B cell (primary cell): ENCODE measurements around the gene IFNAR2. TPM values are rescaled to one million over a fixed set of nuclear protein-coding genes. Genes with fewer than 3 reads are reported as not detected.

ENCODE experiments used
- ATAC-seq: fragments of 200-7000 bp; cut with Tn5 transposase; one replicate; pipeline ENCODE4 v1.10.0; 2021; ENCODE audit warnings: low read depth, mild to moderate bottlenecking, moderate number of reproducible peaks, moderate library complexity
- CTCF ChIA-PET: fragments of 350-600 bp; sonication (Branson Sonifier 250); formaldehyde crosslinking; loops from one replicate; lab custom pipeline; 2021; ENCODE audit warnings: antibody characterized with exemption, inconsistent platforms; lab: Charles Lee
- POLR2A ChIA-PET: fragments of 350-600 bp; sonication (Branson Sonifier 250); formaldehyde crosslinking; loops from one replicate; lab custom pipeline; 2021; ENCODE audit warnings: antibody characterized with exemption; lab: Charles Lee
- DNase-seq: peaks from one replicate; pipeline ENCODE4 v3.0.0; 2013
- H2AFZ ChIP-seq: 2 replicates; pipeline ENCODE4 v1.6.1; 2012; ENCODE audit warnings: mild to moderate bottlenecking, low read depth, low read length; ENCODE audit not compliant: insufficient read depth, poor library complexity, severe bottlenecking
- H3K27ac ChIP-seq, 2 donors: 1 replicate in 1 of 2; 2 replicates in 1 of 2; pipeline ENCODE4 v1.5.1; 2012 to 2013; ENCODE audit warnings: low read length in 2 of 2, mild to moderate bottlenecking in 2 of 2, moderate library complexity in 1 of 2
- H3K27me3 ChIP-seq, 4 experiments: fragments of 200-600 bp in 1 of 4; sonication (generic) in 1 of 4; replicated peaks in 1 of 4; 1 replicate in 2 of 4; 2 replicates in 2 of 4; pipeline versions ENCODE4 v1.6.1 to v1.7.0; 2013 to 2016; ENCODE audit warnings: low read length in 3 of 4, mild to moderate bottlenecking in 2 of 4, mixed read lengths in 1 of 4, moderate library complexity in 1 of 4; ENCODE audit not compliant: insufficient read depth in 4 of 4, control insufficient read depth in 3 of 4; ENCODE audit errors: control extremely low read depth in 1 of 4
- H3K36me3 ChIP-seq, 2 experiments: replicated peaks in 1 of 2; 1 replicate in 1 of 2; 2 replicates in 1 of 2; pipeline versions ENCODE4 v1.6.1 to v1.7.1; 2013; ENCODE audit warnings: low read length in 1 of 2; ENCODE audit not compliant: insufficient read depth in 2 of 2, control insufficient read depth in 1 of 2; ENCODE audit errors: control extremely low read depth in 1 of 2, extremely low read depth in 1 of 2
- H3K4me1 ChIP-seq, 2 donors: fragments of 200-600 bp in 1 of 2; sonication (generic) in 1 of 2; 1 replicate in 1 of 2; 2 replicates in 1 of 2; pipeline versions ENCODE4 v1.5.1 to v1.6.1; 2013 to 2017; ENCODE audit warnings: low read length in 2 of 2; ENCODE audit not compliant: control insufficient read depth in 2 of 2, insufficient read depth in 2 of 2
- H3K4me2 ChIP-seq: replicated peaks from 2 replicates; pipeline ENCODE3; 2012; ENCODE audit warnings: mild to moderate bottlenecking, low read depth, low read length; ENCODE audit not compliant: poor library complexity, severe bottlenecking
- H3K4me3 ChIP-seq, 5 experiments: fragments of 200-600 bp in 1 of 5; sonication (generic) in 1 of 5; 1 replicate in 3 of 5; 2 replicates in 2 of 5; pipeline versions ENCODE4 v1.5.1 to v1.7.0; 2011 to 2016; ENCODE audit warnings: low read length in 4 of 5, mild to moderate bottlenecking in 4 of 5, low read depth in 2 of 5, control low read depth in 1 of 5, moderate library complexity in 1 of 5; ENCODE audit not compliant: insufficient read depth in 1 of 5; ENCODE audit errors: control extremely low read depth in 1 of 5, extremely low read depth in 1 of 5
- H3K79me2 ChIP-seq: fragments of 200-600 bp; sonication (generic); one replicate; pipeline ENCODE4 v1.6.0; 2016; ENCODE audit warnings: low read length; ENCODE audit not compliant: control insufficient read depth, insufficient read depth
- H3K9ac ChIP-seq: fragments of 200-600 bp; sonication (generic); 2 replicates; pipeline ENCODE4 v1.6.1; 2017; ENCODE audit warnings: mild to moderate bottlenecking, low read length, moderate library complexity
- H3K9me3 ChIP-seq, 3 donors: one replicate each; pipeline versions ENCODE4 v1.6.1 to v1.7.1; 2013; ENCODE audit warnings: low read length in 2 of 3; ENCODE audit not compliant: control insufficient read depth in 2 of 3, insufficient read depth in 1 of 3; ENCODE audit errors: control extremely low read depth in 1 of 3
- H4K20me1 ChIP-seq: 2 replicates; pipeline ENCODE4 v1.6.0; 2012; ENCODE audit warnings: mild to moderate bottlenecking, low read length; ENCODE audit not compliant: insufficient read depth, control insufficient read depth, poor library complexity, severe bottlenecking
- H3K27ac Mint-ChIP-seq: one replicate; pipeline ENCODE4 v1.8.0; 2021; ENCODE audit warnings: mixed read lengths
- H3K27me3 Mint-ChIP-seq: one replicate; pipeline ENCODE4 v1.8.0; 2021; ENCODE audit warnings: mixed read lengths
- H3K4me1 Mint-ChIP-seq: one replicate; pipeline ENCODE4 v1.8.0; 2021; ENCODE audit warnings: mixed read lengths
- H3K4me3 Mint-ChIP-seq: one replicate; pipeline ENCODE4 v1.8.0; 2021; ENCODE audit warnings: mixed read lengths
- H3K9me3 Mint-ChIP-seq: one replicate; pipeline ENCODE4 v1.8.0; 2022; ENCODE audit warnings: mixed read lengths; ENCODE audit not compliant: insufficient read depth
- CTCF ChIP-seq: fragments of 200-600 bp; IDR thresholded peaks from one replicate; pipeline ENCODE4 v1.8.0; 2022; ENCODE audit warnings: antibody characterized with exemption, mild to moderate bottlenecking
- EZH2 ChIP-seq: IDR thresholded peaks from 2 replicates; pipeline ENCODE4 v1.6.1; 2012; ENCODE audit warnings: borderline replicate concordance, low read depth, mild to moderate bottlenecking, moderate library complexity, low read length; ENCODE audit not compliant: insufficient read depth, poor library complexity, severe bottlenecking
- WGBS: methylation state at CpG from one replicate; pipeline ENCODE4 v1.1.5; 2013; ENCODE audit warnings: missing lambda C conversion rate; ENCODE audit not compliant: insufficient coverage; 5-methylcytosine and 5-hydroxymethylcytosine counted together
- intact Hi-C: fragments of 100-400 bp; cut with micrococcal nuclease; formaldehyde crosslinking; loops from one replicate; pipeline ENCODE4 v1.10.0; 2022
- polyA plus RNA-seq: library from polyadenylated mRNA; depleted of rRNA; stranded (reverse); fragments of >200 nt; gene quantifications from 2 replicates; pipeline ENCODE4 v1.2.3, GENCODE V29; 2012
- total RNA-seq, 2 donors: library from RNA; stranded (reverse); fragments of 120-200 nt in 1 of 2; gene quantifications; 1 replicate in 1 of 2; 2 replicates in 1 of 2; pipeline versions ENCODE4 v1.2.3 to v1.2.4, GENCODE V29; 2013 to 2022

IFNAR2 gene
- total and polyA plus RNA-seq, 2 donors (not counting 1 experiment from before 2014, with no cell fraction given), result 33.0 to 45.0 TPM

- Mint-ChIP-seq H3K4me1 (peaks cover 55% of the 10 kb centered on the region), H3K27me3 (no peaks in the 10 kb centered on the region), H3K4me3 (peak overlapping the region; percentile 91), H3K9me3 (no peaks in the 10 kb centered on the region), H3K27ac (peak overlapping the region; percentile 92)
- H3K27me3 ChIP-seq, result no peaks in the 10 kb centered on the region
- peak overlapping the region; percentile 80 for H2AFZ ChIP-seq
- peak overlapping the region; percentile 83 for H3K4me2 ChIP-seq
- H3K36me3 ChIP-seq, result peaks cover 7 to 25% of the 10 kb centered on the region in 2 experiments
- intact Hi-C loops, result loop anchor here (1.0 to 5.0 kb wide), 7 partner anchors 31 to 538 kb away; partner anchors contain the start of genes IFNAR2 and SYNJ1
- H3K79me2 ChIP-seq, result peaks cover 51% of the 10 kb centered on the region
- H3K9me3 ChIP-seq, result no peaks in the 10 kb centered on the region
- peak overlapping the region; percentile 91 for H3K9ac ChIP-seq
- H3K4me3 ChIP-seq, result peak overlapping the region; percentile 71 to 94 (median 88)
- DNase-seq (peak; percentile 92), ATAC-seq (peak; percentile 77)
- ChIA-PET CTCF (interaction anchor here (1.0 to 4.3 kb wide), 14 partner anchors 10 to 179 kb away, joined by 3 to 20 read pairs (median 6); partner anchors contain the start of gene IFNAR1), POLR2A (interaction anchor here (0.6 to 3.6 kb wide), 9 partner anchors 31 to 214 kb away, joined by 3 to 22 read pairs (median 6); partner anchors contain the start of genes IFNAR1, IFNGR2 and TMEM50B)
- peak overlapping the region; percentile 82 to 91 for H3K27ac ChIP-seq
- H3K4me1 ChIP-seq, result peaks cover 35 to 56% of the 10 kb centered on the region in 2 donors
- no peaks in the 10 kb centered on the region for H4K20me1 ChIP-seq
- peak; percentile 25 for TF ChIP-seq CTCF
- no peak for TF ChIP-seq EZH2
- 14% methylated on average over 10 of the region's 12 CpGs for WGBS
These were observed 35.9 kb downstream of the IFNAR2 start for GRCh38 chr21:33265664-33266049.
